ENCODE measurements around the gene PPP1R36. TPM values are rescaled to one million over a fixed set of nuclear protein-coding genes. Genes with fewer than 3 reads are reported as not detected.

Gene PPP1R36
- total and polyA plus RNA-seq, 2 donors (not counting 3 experiments of a cell fraction or from before 2014, with no cell fraction given), result 0.28 to 0.60 TPM

- H3K36me3 ChIP-seq (ENCODE audit: control insufficient read depth in 2 of 2, extremely low read depth in 1 of 2, insufficient read depth in 2 of 2, low read length in 2 of 2), result no peaks in the 10 kb centered on the region
- FAIRE-seq (no peak), DNase-seq (ENCODE audit: low read depth, low spot score) (no peak)
- no TSS peak for BruUV-seq (replicated peaks)
- CTCF ChIA-PET, result interaction anchor here (0.9 kb wide), 1 partner anchor 23 kb away, joined by 3 read pairs; no protein-coding TSS in a partner anchor
- H3K4me2 ChIP-seq (ENCODE audit: insufficient read depth, low read length), result no peak overlapping the region
- H3K27me3 ChIP-seq (ENCODE audit: control insufficient read depth in 2 of 2, insufficient read depth in 2 of 2, low read length in 2 of 2), result no peaks in the 10 kb centered on the region
- H3K9me3 ChIP-seq (replicated peaks; ENCODE audit: control insufficient read depth, insufficient read depth, low read length), result no peaks in the 10 kb centered on the region
- no peaks in the 10 kb centered on the region for H3K4me1 ChIP-seq (ENCODE audit: control insufficient read depth, extremely low read depth, insufficient read depth, low read length)
- TF ChIP-seq FOS (IDR thresholded peaks at IDR 0.05; ENCODE audit: borderline replicate concordance, insufficient read depth, low read length) (no peak), GATA2 (IDR thresholded peaks at IDR 0.05; ENCODE audit: insufficient read depth, insufficient read length, low read depth, low read length) (no peak), POLR2AphosphoS5 (IDR thresholded peaks at IDR 0.05; ENCODE audit: insufficient read depth, low read depth, low read length) (no peak), MYC (IDR thresholded peaks at IDR 0.05; ENCODE audit: low read depth, low read length) (no peak)
- no peaks in the 10 kb centered on the region for H3K79me2 ChIP-seq (ENCODE audit: control insufficient read depth, insufficient read depth, low read length)
- no peaks in the 10 kb centered on the region for H4K20me1 ChIP-seq (replicated peaks; ENCODE audit: control insufficient read depth, extremely low read depth, insufficient read depth, low read length)
- H3K9ac ChIP-seq (replicated peaks; ENCODE audit: extremely low read depth, insufficient read depth, low read length), result no peak overlapping the region
- POLR2A ChIA-PET, result no interaction called here
- H3K4me3 ChIP-seq (replicated peaks in 1 of 3; ENCODE audit: insufficient read depth in 1 of 3, low read depth in 1 of 3, low read length in 3 of 3), result no peak overlapping the region
- intact Hi-C loops (cut with micrococcal nuclease) (no loop called here), dilution Hi-C loops (cut with MboI; ENCODE audit: extremely low pct_ligation_motif_present, low sequenced_read_pairs) (no loop called here)
- no peaks in the 10 kb centered on the region for H3K9me1 ChIP-seq (replicated peaks; ENCODE audit: control insufficient read depth, extremely low read depth, insufficient read depth, low read length)
- H3K27ac ChIP-seq (ENCODE audit: insufficient read depth, low read depth, low read length), result no peak overlapping the region
- H2AFZ ChIP-seq (ENCODE audit: low read depth, low read length), result no peak overlapping the region
Measured at GRCh38 chr14:64632056-64632455, 82.3 kb downstream of the PPP1R36 start.

- CTCF ChIA-PET, result no interaction called here
Measured at GRCh38 chr14:64634558-64634957, 84.8 kb downstream of the PPP1R36 start.

More at GRCh38 chr14:64634558-64634957, 84.8 kb downstream of the PPP1R36 start:
- Histone ChIP-seq H4K20me1 (replicated peaks; ENCODE audit: control insufficient read depth, extremely low read depth, insufficient read depth, low read length) (no peaks in the 10 kb centered on the region), H3K9me1 (replicated peaks; ENCODE audit: control insufficient read depth, extremely low read depth, insufficient read depth, low read length) (no peaks in the 10 kb centered on the region), H3K9ac (replicated peaks; ENCODE audit: extremely low read depth, insufficient read depth, low read length) (no peak overlapping the region), H3K36me3 (ENCODE audit: control insufficient read depth in 2 of 2, extremely low read depth in 1 of 2, insufficient read depth in 2 of 2, low read length in 2 of 2) (no peaks in the 10 kb centered on the region), H3K4me2 (ENCODE audit: insufficient read depth, low read length) (no peak overlapping the region), H3K27ac (ENCODE audit: insufficient read depth, low read depth, low read length) (no peak overlapping the region), H3K27me3 (ENCODE audit: control insufficient read depth in 2 of 2, insufficient read depth in 2 of 2, low read length in 2 of 2) (no peaks in the 10 kb centered on the region), H3K4me1 (ENCODE audit: control insufficient read depth, extremely low read depth, insufficient read depth, low read length) (no peaks in the 10 kb centered on the region), H3K79me2 (ENCODE audit: control insufficient read depth, insufficient read depth, low read length) (no peaks in the 10 kb centered on the region), H3K4me3 (replicated peaks in 1 of 3; ENCODE audit: insufficient read depth in 1 of 3, low read depth in 1 of 3, low read length in 3 of 3) (no peak overlapping the region), H2AFZ (ENCODE audit: low read depth, low read length) (peak overlapping the region; percentile 18), H3K9me3 (replicated peaks; ENCODE audit: control insufficient read depth, insufficient read depth, low read length) (no peaks in the 10 kb centered on the region)
- BruUV-seq (replicated peaks), result no TSS peak
- no peak for TF ChIP-seq JUN (IDR thresholded peaks at IDR 0.05; ENCODE audit: borderline replicate concordance, insufficient read depth, insufficient read length, low read depth)
- no peak for TF ChIP-seq FOS (IDR thresholded peaks at IDR 0.05; ENCODE audit: borderline replicate concordance, insufficient read depth, low read length)
- no peak for TF ChIP-seq POLR2A (IDR thresholded peaks at IDR 0.05; ENCODE audit: low read depth, low read length)
- no peak for TF ChIP-seq EZH2 (IDR thresholded peaks at IDR 0.05; ENCODE audit: borderline replicate concordance, low read depth, low read length, severe bottlenecking)
- no peak for TF ChIP-seq POLR2AphosphoS5 (IDR thresholded peaks at IDR 0.05; ENCODE audit: insufficient read depth, low read depth, low read length)
- TF ChIP-seq MAX (IDR thresholded peaks at IDR 0.05; ENCODE audit: insufficient read depth, insufficient read length), result no peak
- TF ChIP-seq GATA2 (IDR thresholded peaks at IDR 0.05; ENCODE audit: insufficient read depth, insufficient read length, low read depth, low read length), result no peak
- no peak for TF ChIP-seq CTCF (IDR thresholded peaks at IDR 0.05; ENCODE audit: extremely low read depth in 1 of 2, insufficient read depth in 1 of 2, low read depth in 1 of 2, low read length in 2 of 2)
- TF ChIP-seq MYC (IDR thresholded peaks at IDR 0.05; ENCODE audit: low read depth, low read length), result no peak
- intact Hi-C loops (cut with micrococcal nuclease) (no loop called here), dilution Hi-C loops (cut with MboI; ENCODE audit: extremely low pct_ligation_motif_present, low sequenced_read_pairs) (no loop called here)
- peak; percentile 28 for DNase-seq (ENCODE audit: low read depth, low spot score)
- no peak for FAIRE-seq
- POLR2A ChIA-PET, result no interaction called here
